GM23338 (cell line): ENCODE results near the gene OR51V1. TPM values are rescaled to one million over a fixed set of nuclear protein-coding genes. Genes with fewer than 3 reads are reported as not detected.

Experiments used
- ATAC-seq: fragments of 200-7000 bp; cut with Tn5 transposase; 3 replicates; pipeline ENCODE4 v1.9.1; 2020
- DNase-seq: peaks from one replicate; pipeline ENCODE4 v3.0.0-alpha.2; 2015; ENCODE audit warnings: low spot score
- H2AFZ ChIP-seq: fragments of 200-600 bp; sonication (generic); 2 replicates; pipeline ENCODE4 v1.8.0; 2016; ENCODE audit warnings: antibody characterized with exemption, mild to moderate bottlenecking, moderate library complexity
- H3F3A ChIP-seq: fragments of 200-600 bp; sonication (generic); replicated peaks from 2 replicates; pipeline ENCODE4 v1.8.0; 2017; ENCODE audit warnings: antibody characterized with exemption, mixed run types, low read depth
- H3K27ac ChIP-seq: fragments of 200-600 bp; sonication (generic); 2 replicates; pipeline ENCODE4 v1.6.1; 2016; ENCODE audit warnings: low read depth
- H3K27me3 ChIP-seq: fragments of 200-600 bp; sonication (generic); 2 replicates; pipeline ENCODE4 v1.8.0; 2016; ENCODE audit warnings: mild to moderate bottlenecking, mixed run types, moderate library complexity; ENCODE audit not compliant: insufficient read depth
- H3K36me3 ChIP-seq: fragments of 200-600 bp; sonication (generic); 2 replicates; pipeline ENCODE4 v1.8.0; 2016; ENCODE audit warnings: mild to moderate bottlenecking; ENCODE audit not compliant: insufficient read depth
- H3K4me1 ChIP-seq: fragments of 200-600 bp; sonication (generic); 2 replicates; pipeline ENCODE4 v1.8.0; 2016; ENCODE audit warnings: mild to moderate bottlenecking, moderate library complexity; ENCODE audit not compliant: insufficient read depth
- H3K4me2 ChIP-seq: fragments of 200-600 bp; sonication (generic); 2 replicates; pipeline ENCODE4 v1.7.1; 2017; ENCODE audit warnings: mixed run types
- H3K4me3 ChIP-seq: fragments of 200-600 bp; sonication (generic); 2 replicates; pipeline ENCODE4 v1.6.1; 2016; ENCODE audit warnings: mixed run types
- H3K79me2 ChIP-seq: fragments of 200-600 bp; sonication (generic); replicated peaks from 2 replicates; pipeline ENCODE4 v1.8.0; 2017; ENCODE audit warnings: mild to moderate bottlenecking; ENCODE audit not compliant: insufficient read depth
- H3K9me2 ChIP-seq: fragments of 200-600 bp; sonication (generic); 2 replicates; pipeline ENCODE4 v1.8.0; 2017; ENCODE audit not compliant: insufficient read depth
- H4K20me1 ChIP-seq: fragments of 200-600 bp; sonication (generic); replicated peaks from 2 replicates; pipeline ENCODE4 v1.8.0; 2017; ENCODE audit warnings: mild to moderate bottlenecking; ENCODE audit not compliant: insufficient read depth
- H3K27ac Mint-ChIP-seq: 2 replicates; pipeline ENCODE4 v1.8.0; 2020; ENCODE audit warnings: inconsistent platforms, mild to moderate bottlenecking, moderate library complexity, mixed read lengths
- H3K27me3 Mint-ChIP-seq: 3 replicates; pipeline ENCODE4 v1.8.0; 2022; ENCODE audit warnings: low read depth, mild to moderate bottlenecking, moderate library complexity, mixed read lengths, inconsistent platforms; ENCODE audit not compliant: insufficient read depth, poor library complexity
- H3K36me3 Mint-ChIP-seq: 3 replicates; pipeline ENCODE4 v1.8.0; 2021; ENCODE audit warnings: low read depth, mild to moderate bottlenecking, inconsistent platforms, moderate library complexity, mixed read lengths
- H3K4me1 Mint-ChIP-seq: 3 replicates; pipeline ENCODE4 v1.8.0; 2020; ENCODE audit warnings: mild to moderate bottlenecking, inconsistent platforms, mixed read lengths
- H3K4me3 Mint-ChIP-seq: 3 replicates; pipeline ENCODE4 v1.8.0; 2021; ENCODE audit warnings: moderate library complexity, mild to moderate bottlenecking, inconsistent platforms, mixed read lengths
- H3K9me3 Mint-ChIP-seq: 3 replicates; pipeline ENCODE4 v1.8.0; 2020; ENCODE audit warnings: moderate library complexity, mild to moderate bottlenecking, inconsistent platforms, mixed read lengths
- ETS1 ChIP-seq: IDR thresholded peaks from 2 replicates; pipeline ENCODE4 v1.6.1; 2016; ENCODE audit warnings: antibody characterized with exemption
- EZH2 ChIP-seq: fragments of 200-600 bp; sonication (generic); IDR thresholded peaks from one replicate; pipeline ENCODE4 v1.8.0; 2017; ENCODE audit warnings: antibody characterized with exemption, mild to moderate bottlenecking, low read depth; ENCODE audit not compliant: unreplicated experiment
- EZH2phosphoT487 ChIP-seq: fragments of 200-600 bp; sonication (generic); IDR thresholded peaks from one replicate; pipeline ENCODE4 v1.8.1; 2018; ENCODE audit warnings: antibody characterized with exemption; ENCODE audit not compliant: unreplicated experiment
- JUNB ChIP-seq: IDR thresholded peaks from one replicate; pipeline ENCODE4 v1.6.1; 2016; ENCODE audit warnings: antibody characterized with exemption; ENCODE audit not compliant: unreplicated experiment
- REST ChIP-seq: IDR thresholded peaks from one replicate; pipeline ENCODE4 v1.6.1; 2018; ENCODE audit warnings: antibody characterized with exemption; ENCODE audit not compliant: unreplicated experiment
- STAT1 ChIP-seq: IDR thresholded peaks from one replicate; pipeline ENCODE4 v1.6.1; 2016; ENCODE audit warnings: antibody characterized with exemption; ENCODE audit not compliant: unreplicated experiment
- ZNF114 ChIP-seq: fragments of 250-450 bp; sonication (Bioruptor Pico); IDR thresholded peaks from 2 replicates; pipeline ENCODE4 v1.5.0; 2020; ENCODE audit warnings: mild to moderate bottlenecking, moderate library complexity
- ZNF462 ChIP-seq: fragments of 250-450 bp; sonication (Bioruptor Pico); IDR thresholded peaks from 2 replicates; pipeline ENCODE4 v1.5.0; 2020; ENCODE audit warnings: mild to moderate bottlenecking, moderate library complexity
- polyA plus RNA-seq: library from polyadenylated mRNA; unstranded; fragments of >200 nt; fragmentation: Nextera tagmentation; extraction: Ambion mirVana; gene quantifications from 2 replicates; pipeline ENCODE4 v1.2.1, GENCODE V29; 2016
- total RNA-seq: library from RNA; depleted of rRNA; stranded (reverse); fragments of >200 nt; shearing (Covaris generic); gene quantifications from 2 replicates; pipeline ENCODE4 v1.2.3, GENCODE V29; 2014

Gene OR51V1
- total and polyA plus RNA-seq, 2 experiments from 2014 or later: not detected

GRCh38 chr11:5232821-5233220 lies 32.3 kb upstream of the OR51V1 start:
- Histone ChIP-seq H3K4me3 (no peak overlapping the region), H3K4me2 (no peak overlapping the region), H3F3A (no peaks in the 10 kb centered on the region), H2AFZ (no peak overlapping the region), H3K36me3 (no peaks in the 10 kb centered on the region), H3K27me3 (no peaks in the 10 kb centered on the region), H3K27ac (no peak overlapping the region), H3K79me2 (no peaks in the 10 kb centered on the region), H3K9me2 (no peaks in the 10 kb centered on the region), H3K4me1 (no peaks in the 10 kb centered on the region), H4K20me1 (no peaks in the 10 kb centered on the region)
- Mint-ChIP-seq H3K4me3 (no peak overlapping the region), H3K36me3 (no peaks in the 10 kb centered on the region), H3K27me3 (no peaks in the 10 kb centered on the region), H3K27ac (no peak overlapping the region), H3K4me1 (no peaks in the 10 kb centered on the region), H3K9me3 (no peaks in the 10 kb centered on the region)
- ATAC-seq: no peak
- no peak for TF ChIP-seq ETS1
- TF ChIP-seq ZNF114 (CRISPR knock-in tag): no peak
- TF ChIP-seq STAT1: no peak
- TF ChIP-seq JUNB: no peak
- TF ChIP-seq EZH2: no peak
- TF ChIP-seq REST: no peak
- TF ChIP-seq ZNF462 (CRISPR knock-in tag): no peak
- no peak for TF ChIP-seq EZH2phosphoT487
- no peak for DNase-seq
